GM23338 (cell line): ENCODE measurements around the gene CACNA1C. TPM values are rescaled to one million over a fixed set of nuclear protein-coding genes. Genes with fewer than 3 reads are reported as not detected.

Experiments used
- ATAC-seq: fragments of 200-7000 bp; cut with Tn5 transposase; 3 replicates; pipeline ENCODE4 v1.9.1; 2020
- DNase-seq: peaks from one replicate; pipeline ENCODE4 v3.0.0-alpha.2; 2015; ENCODE audit warnings: low spot score
- H2AFZ ChIP-seq: fragments of 200-600 bp; sonication (generic); 2 replicates; pipeline ENCODE4 v1.8.0; 2016; ENCODE audit warnings: antibody characterized with exemption, mild to moderate bottlenecking, moderate library complexity
- H3F3A ChIP-seq: fragments of 200-600 bp; sonication (generic); replicated peaks from 2 replicates; pipeline ENCODE4 v1.8.0; 2017; ENCODE audit warnings: antibody characterized with exemption, mixed run types, low read depth
- H3K27ac ChIP-seq: fragments of 200-600 bp; sonication (generic); 2 replicates; pipeline ENCODE4 v1.6.1; 2016; ENCODE audit warnings: low read depth
- H3K27me3 ChIP-seq: fragments of 200-600 bp; sonication (generic); 2 replicates; pipeline ENCODE4 v1.8.0; 2016; ENCODE audit warnings: mild to moderate bottlenecking, mixed run types, moderate library complexity; ENCODE audit not compliant: insufficient read depth
- H3K36me3 ChIP-seq: fragments of 200-600 bp; sonication (generic); 2 replicates; pipeline ENCODE4 v1.8.0; 2016; ENCODE audit warnings: mild to moderate bottlenecking; ENCODE audit not compliant: insufficient read depth
- H3K4me1 ChIP-seq: fragments of 200-600 bp; sonication (generic); 2 replicates; pipeline ENCODE4 v1.8.0; 2016; ENCODE audit warnings: mild to moderate bottlenecking, moderate library complexity; ENCODE audit not compliant: insufficient read depth
- H3K4me2 ChIP-seq: fragments of 200-600 bp; sonication (generic); 2 replicates; pipeline ENCODE4 v1.7.1; 2017; ENCODE audit warnings: mixed run types
- H3K4me3 ChIP-seq: fragments of 200-600 bp; sonication (generic); 2 replicates; pipeline ENCODE4 v1.6.1; 2016; ENCODE audit warnings: mixed run types
- H3K79me2 ChIP-seq: fragments of 200-600 bp; sonication (generic); replicated peaks from 2 replicates; pipeline ENCODE4 v1.8.0; 2017; ENCODE audit warnings: mild to moderate bottlenecking; ENCODE audit not compliant: insufficient read depth
- H3K9me2 ChIP-seq: fragments of 200-600 bp; sonication (generic); 2 replicates; pipeline ENCODE4 v1.8.0; 2017; ENCODE audit not compliant: insufficient read depth
- H4K20me1 ChIP-seq: fragments of 200-600 bp; sonication (generic); replicated peaks from 2 replicates; pipeline ENCODE4 v1.8.0; 2017; ENCODE audit warnings: mild to moderate bottlenecking; ENCODE audit not compliant: insufficient read depth
- H3K27ac Mint-ChIP-seq: 2 replicates; pipeline ENCODE4 v1.8.0; 2020; ENCODE audit warnings: inconsistent platforms, mild to moderate bottlenecking, moderate library complexity, mixed read lengths
- H3K27me3 Mint-ChIP-seq: 3 replicates; pipeline ENCODE4 v1.8.0; 2022; ENCODE audit warnings: low read depth, mild to moderate bottlenecking, moderate library complexity, mixed read lengths, inconsistent platforms; ENCODE audit not compliant: insufficient read depth, poor library complexity
- H3K36me3 Mint-ChIP-seq: 3 replicates; pipeline ENCODE4 v1.8.0; 2021; ENCODE audit warnings: low read depth, mild to moderate bottlenecking, inconsistent platforms, moderate library complexity, mixed read lengths
- H3K4me1 Mint-ChIP-seq: 3 replicates; pipeline ENCODE4 v1.8.0; 2020; ENCODE audit warnings: mild to moderate bottlenecking, inconsistent platforms, mixed read lengths
- H3K4me3 Mint-ChIP-seq: 3 replicates; pipeline ENCODE4 v1.8.0; 2021; ENCODE audit warnings: moderate library complexity, mild to moderate bottlenecking, inconsistent platforms, mixed read lengths
- H3K9me3 Mint-ChIP-seq: 3 replicates; pipeline ENCODE4 v1.8.0; 2020; ENCODE audit warnings: moderate library complexity, mild to moderate bottlenecking, inconsistent platforms, mixed read lengths
- CREB1 ChIP-seq: fragments of 250-450 bp; sonication (Bioruptor Pico); IDR thresholded peaks from 2 replicates; pipeline ENCODE4 v1.5.0; 2020; ENCODE audit warnings: low read depth, mild to moderate bottlenecking, moderate library complexity
- CTCF ChIP-seq, 2 experiments: fragments of 200-600 bp in 1 of 2; sonication (generic) in 1 of 2; conservative IDR thresholded peaks; 2 replicates each; pipeline versions ENCODE4 v1.5.1 to v1.6.1; 2016 to 2017; ENCODE audit warnings: antibody characterized with exemption in 2 of 2, low read depth in 2 of 2, mild to moderate bottlenecking in 2 of 2, moderate library complexity in 1 of 2
- ETS1 ChIP-seq: IDR thresholded peaks from 2 replicates; pipeline ENCODE4 v1.6.1; 2016; ENCODE audit warnings: antibody characterized with exemption
- EZH2 ChIP-seq: fragments of 200-600 bp; sonication (generic); IDR thresholded peaks from one replicate; pipeline ENCODE4 v1.8.0; 2017; ENCODE audit warnings: antibody characterized with exemption, mild to moderate bottlenecking, low read depth; ENCODE audit not compliant: unreplicated experiment
- JUNB ChIP-seq: IDR thresholded peaks from one replicate; pipeline ENCODE4 v1.6.1; 2016; ENCODE audit warnings: antibody characterized with exemption; ENCODE audit not compliant: unreplicated experiment
- NANOG ChIP-seq: IDR thresholded peaks from 2 replicates; pipeline ENCODE4 v1.6.1; 2016; ENCODE audit warnings: antibody characterized with exemption, borderline replicate concordance
- ZNF114 ChIP-seq: fragments of 250-450 bp; sonication (Bioruptor Pico); IDR thresholded peaks from 2 replicates; pipeline ENCODE4 v1.5.0; 2020; ENCODE audit warnings: mild to moderate bottlenecking, moderate library complexity
- ZNF462 ChIP-seq: fragments of 250-450 bp; sonication (Bioruptor Pico); IDR thresholded peaks from 2 replicates; pipeline ENCODE4 v1.5.0; 2020; ENCODE audit warnings: mild to moderate bottlenecking, moderate library complexity
- polyA plus RNA-seq: library from polyadenylated mRNA; unstranded; fragments of >200 nt; fragmentation: Nextera tagmentation; extraction: Ambion mirVana; gene quantifications from 2 replicates; pipeline ENCODE4 v1.2.1, GENCODE V29; 2016
- total RNA-seq: library from RNA; depleted of rRNA; stranded (reverse); fragments of >200 nt; shearing (Covaris generic); gene quantifications from 2 replicates; pipeline ENCODE4 v1.2.3, GENCODE V29; 2014

CACNA1C gene
- total and polyA plus RNA-seq, 2 experiments from 2014 or later: 0.78 to 2.1 TPM

GRCh38 chr12:2662524-2662923 is 609.7 kb downstream of the CACNA1C start (continued):
- TF ChIP-seq ETS1: no peak
- no peak for TF ChIP-seq EZH2
- TF ChIP-seq CREB1 (CRISPR knock-in tag): no peak

- no peak overlapping the region for H3K4me3 Mint-ChIP-seq
- ATAC-seq (no peak), DNase-seq (no peak)
- no peaks in the 10 kb centered on the region for H3K36me3 Mint-ChIP-seq
- H3K27ac ChIP-seq: no peak overlapping the region
- no peak overlapping the region for H3K4me3 ChIP-seq
- H3K27me3 ChIP-seq: no peaks in the 10 kb centered on the region
- H2AFZ ChIP-seq: no peak overlapping the region
- no peaks in the 10 kb centered on the region for H3K9me3 Mint-ChIP-seq
- H3K36me3 ChIP-seq: no peaks in the 10 kb centered on the region
- H3K4me1 ChIP-seq: no peaks in the 10 kb centered on the region
- no peaks in the 10 kb centered on the region for H4K20me1 ChIP-seq
- no peaks in the 10 kb centered on the region for H3F3A ChIP-seq
- H3K27ac Mint-ChIP-seq: no peak overlapping the region
- TF ChIP-seq JUNB (no peak), CTCF (conservative IDR thresholded peaks at IDR 0.05; ENCODE audit: low read depth in 2 of 2) (no peak), CREB1 (CRISPR knock-in tag) (no peak), NANOG (no peak), EZH2 (no peak), ZNF462 (CRISPR knock-in tag) (no peak), ZNF114 (CRISPR knock-in tag) (no peak)
- H3K9me2 ChIP-seq: no peaks in the 10 kb centered on the region
- H3K4me2 ChIP-seq: no peak overlapping the region
- no peaks in the 10 kb centered on the region for H3K79me2 ChIP-seq
- H3K4me1 Mint-ChIP-seq: no peaks in the 10 kb centered on the region
- peaks cover 4% of the 10 kb centered on the region for H3K27me3 Mint-ChIP-seq
These were observed 612.2 kb downstream of the CACNA1C start for GRCh38 chr12:2664721-2665577.
